ENCODE data around the gene PPP1R7.

DNA sequence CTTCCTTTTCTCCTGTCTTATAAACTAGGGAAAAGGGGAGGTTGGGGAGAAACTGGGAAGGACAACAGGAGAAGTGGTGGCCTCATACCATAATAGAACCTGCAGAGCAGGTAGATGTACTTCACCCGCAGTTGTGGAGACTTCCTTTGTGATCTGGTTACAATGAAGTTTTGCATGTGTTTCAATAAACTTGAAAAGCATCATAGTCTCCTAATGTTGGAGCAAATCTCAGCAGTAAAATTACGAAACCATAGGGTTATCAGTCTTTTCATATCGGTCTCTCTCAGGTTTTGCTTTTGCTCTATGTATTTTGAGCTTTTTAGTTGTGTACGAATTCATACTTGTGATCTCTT is 68.7 kb downstream of the PPP1R7 start:
- TF ChIP-seq EZH2 (IDR thresholded peaks at IDR 0.05): no peak
- no peak for TF ChIP-seq EZH2phosphoT487 (IDR thresholded peaks at IDR 0.05)
- TF ChIP-seq, protein P1, sequence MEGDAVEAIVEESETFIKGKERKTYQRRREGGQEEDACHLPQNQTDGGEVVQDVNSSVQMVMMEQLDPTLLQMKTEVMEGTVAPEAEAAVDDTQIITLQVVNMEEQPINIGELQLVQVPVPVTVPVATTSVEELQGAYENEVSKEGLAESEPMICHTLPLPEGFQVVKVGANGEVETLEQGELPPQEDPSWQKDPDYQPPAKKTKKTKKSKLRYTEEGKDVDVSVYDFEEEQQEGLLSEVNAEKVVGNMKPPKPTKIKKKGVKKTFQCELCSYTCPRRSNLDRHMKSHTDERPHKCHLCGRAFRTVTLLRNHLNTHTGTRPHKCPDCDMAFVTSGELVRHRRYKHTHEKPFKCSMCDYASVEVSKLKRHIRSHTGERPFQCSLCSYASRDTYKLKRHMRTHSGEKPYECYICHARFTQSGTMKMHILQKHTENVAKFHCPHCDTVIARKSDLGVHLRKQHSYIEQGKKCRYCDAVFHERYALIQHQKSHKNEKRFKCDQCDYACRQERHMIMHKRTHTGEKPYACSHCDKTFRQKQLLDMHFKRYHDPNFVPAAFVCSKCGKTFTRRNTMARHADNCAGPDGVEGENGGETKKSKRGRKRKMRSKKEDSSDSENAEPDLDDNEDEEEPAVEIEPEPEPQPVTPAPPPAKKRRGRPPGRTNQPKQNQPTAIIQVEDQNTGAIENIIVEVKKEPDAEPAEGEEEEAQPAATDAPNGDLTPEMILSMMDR (IDR thresholded peaks at IDR 0.05): peak; percentile 2

All from neural progenitor cell (in vitro differentiated cells).